ENCODE measurements around the gene FOXL3.

The FOXL3 gene

GRCh38 chr7:266851-267840 is 22.8 kb upstream of the FOXL3 start:
- DNase-seq (ENCODE audit: low read depth), result no peak

- no peak for DNase-seq (ENCODE audit: low read depth)
Observed at GRCh38 chr7:268991-269390, 21.0 kb upstream of the FOXL3 start.

GRCh38 chr7:269721-270120 is 20.2 kb upstream of the FOXL3 start:
- no peak for DNase-seq (ENCODE audit: low read depth)

GRCh38 chr7:270351-270983 is 19.5 kb upstream of the FOXL3 start:
- no peak for DNase-seq (ENCODE audit: low read depth)

- peak; percentile 80 for DNase-seq (ENCODE audit: low read depth)
Observed at GRCh38 chr7:271266-272107, 18.5 kb upstream of the FOXL3 start.

GRCh38 chr7:272108-272615 is 17.8 kb upstream of the FOXL3 start:
- DNase-seq (ENCODE audit: low read depth), result no peak

GRCh38 chr7:272631-273030 is 17.3 kb upstream of the FOXL3 start:
- no peak for DNase-seq (ENCODE audit: low read depth)

GRCh38 chr7:273327-273726 is 16.6 kb upstream of the FOXL3 start:
- DNase-seq (ENCODE audit: low read depth), result no peak

- no peak for DNase-seq (ENCODE audit: low read depth)
Observed at GRCh38 chr7:274266-274665, 15.7 kb upstream of the FOXL3 start.

- DNase-seq (ENCODE audit: low read depth), result no peak
Observed at GRCh38 chr7:276230-276835, 13.6 kb upstream of the FOXL3 start.

GRCh38 chr7:277228-277627 is 12.7 kb upstream of the FOXL3 start:
- DNase-seq (ENCODE audit: low read depth), result peak; percentile 19

- no peak for DNase-seq (ENCODE audit: low read depth)
Observed at GRCh38 chr7:278081-278480, 11.9 kb upstream of the FOXL3 start.

- no peak for DNase-seq (ENCODE audit: low read depth)
Observed at GRCh38 chr7:279821-280220, 10.1 kb upstream of the FOXL3 start.

- DNase-seq (ENCODE audit: low read depth), result no peak
Observed at GRCh38 chr7:280461-280860, 9.5 kb upstream of the FOXL3 start.

GRCh38 chr7:281637-282036 is 8.3 kb upstream of the FOXL3 start:
- DNase-seq (ENCODE audit: low read depth), result no peak

GRCh38 chr7:282621-283020 is 7.3 kb upstream of the FOXL3 start:
- no peak for DNase-seq (ENCODE audit: low read depth)

GRCh38 chr7:284762-285722 is 4.9 kb upstream of the FOXL3 start:
- no peak for DNase-seq (ENCODE audit: low read depth)

GRCh38 chr7:285731-286130 is 4.2 kb upstream of the FOXL3 start:
- no peak for DNase-seq (ENCODE audit: low read depth)

- no peak for DNase-seq (ENCODE audit: low read depth)
Observed at GRCh38 chr7:286266-286665, 3.7 kb upstream of the FOXL3 start.

- no peak for DNase-seq (ENCODE audit: low read depth)
Observed at GRCh38 chr7:288671-289101, 1.3 kb upstream of the FOXL3 start.
